ENCODE measurements around the gene CORO2A. TPM values are rescaled to one million over a fixed set of nuclear protein-coding genes. Genes with fewer than 3 reads are reported as not detected.

The CORO2A gene
- total and polyA plus RNA-seq, 2 of the 13 experiments (the other 11 are each of a cell fraction or from before 2014, with no cell fraction given), result 14.4 to 15.3 TPM

DNA sequence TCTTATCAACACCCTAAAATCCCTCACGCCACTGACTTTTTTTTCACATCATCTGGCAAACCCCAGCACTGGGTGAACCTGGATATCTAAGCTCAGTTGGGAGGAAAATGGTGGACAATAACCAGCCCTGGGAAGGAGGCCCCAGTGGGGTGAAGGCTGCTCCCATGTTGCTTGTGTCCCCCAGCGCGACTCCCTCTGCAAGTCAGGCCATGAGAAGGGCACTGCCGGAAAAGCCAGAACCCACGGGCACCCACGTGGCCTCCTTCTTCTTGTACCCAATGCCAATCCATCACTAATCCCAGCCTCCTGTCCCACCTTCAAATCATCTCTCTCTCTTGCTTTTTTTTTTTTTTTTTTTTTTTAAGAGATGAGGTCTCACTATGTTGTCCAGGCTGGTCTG is 11.4 kb downstream of the CORO2A start:
- intact Hi-C loops (cut with micrococcal nuclease; ENCODE audit: unreplicated experiment), result no loop called here
- 98% methylated on average over 6 of the region's 6 CpGs for WGBS (ENCODE audit: low lambda C conversion rate)

GRCh38 chr9:98178874-98179850 is 13.3 kb downstream of the CORO2A start:
- Histone ChIP-seq H3K27me3 (ENCODE audit: control insufficient read depth in 1 of 2, insufficient read depth in 2 of 2, low read length in 2 of 2) (no peaks in the 10 kb centered on the region), H3K27ac (ENCODE audit: extremely low read length, insufficient read depth, low read length) (no peak overlapping the region), H4K20me1 (ENCODE audit: insufficient read depth, low read length) (no peaks in the 10 kb centered on the region), H3K9me3 (ENCODE audit: low read length) (no peaks in the 10 kb centered on the region), H3K79me2 (ENCODE audit: insufficient read depth, low read length) (peaks cover 70% of the 10 kb centered on the region), H3K4me1 (ENCODE audit: insufficient read depth, low read length) (peaks cover 89% of the 10 kb centered on the region), H3K4me2 (ENCODE audit: low read depth, low read length) (no peak overlapping the region), H3K4me3 (replicated peaks in 1 of 3; ENCODE audit: insufficient read depth in 1 of 3, low read depth in 2 of 3, low read length in 3 of 3) (no peak overlapping the region), H3K36me3 (replicated peaks in 1 of 2; ENCODE audit: control insufficient read depth in 1 of 2, insufficient read depth in 2 of 2, low read length in 2 of 2) (no peaks in the 10 kb centered on the region), H3K9ac (ENCODE audit: insufficient read depth, low read depth, low read length) (no peak overlapping the region), H2AFZ (ENCODE audit: low read length) (no peak overlapping the region)
- intact Hi-C loops (cut with micrococcal nuclease; ENCODE audit: unreplicated experiment), result no loop called here
- POLR2A ChIA-PET, result interaction anchor here (1.4 kb wide), 1 partner anchor 61 kb away, joined by 3 read pairs; no protein-coding TSS in a partner anchor
- 97% methylated on average over 16 of the region's 16 CpGs for WGBS (ENCODE audit: low lambda C conversion rate)
- ATAC-seq, result no peak
- in situ Hi-C loops (cut with HindIII; ENCODE audit: extremely low pct_ligation_motif_present, low pct_unique_long_range_greater_than_20kb), result no loop called here
- no peak for FAIRE-seq
- CTCF ChIA-PET (ENCODE audit: low intra/inter-chr PET ratio, low total read pairs), result no interaction called here
- no peak for DNase-seq (ENCODE audit: low spot score)
- no TSS peak for BruUV-seq (replicated peaks)
- no peak for TF ChIP-seq ZBTB2 (CRISPR knock-in tag; IDR thresholded peaks at IDR 0.05; ENCODE audit: low read depth)
- no peak for TF ChIP-seq ZNF891 (CRISPR knock-in tag; IDR thresholded peaks at IDR 0.05)
- TF ChIP-seq NFAT5 (CRISPR knock-in tag; IDR thresholded peaks at IDR 0.05), result no peak
- TF ChIP-seq ZNF629 (CRISPR knock-in tag; conservative IDR thresholded peaks at IDR 0.05), result peak; percentile 86
- no peak for TF ChIP-seq ZNF644 (CRISPR knock-in tag; IDR thresholded peaks at IDR 0.05; ENCODE audit: low read depth)
- no peak for TF ChIP-seq RFXANK (CRISPR knock-in tag; IDR thresholded peaks at IDR 0.05)

More for the DNA sequence above, 11.4 kb downstream of the CORO2A start:
- H3K9me3 ChIP-seq (ENCODE audit: low read length), result no peaks in the 10 kb centered on the region
- no peak overlapping the region for H3K4me3 ChIP-seq (replicated peaks in 1 of 3; ENCODE audit: insufficient read depth in 1 of 3, low read depth in 2 of 3, low read length in 3 of 3)
- BruUV-seq (replicated peaks), result no TSS peak
- POLR2A ChIA-PET, result no interaction called here
- DNase-seq (ENCODE audit: low spot score) (no peak), ATAC-seq (no peak), FAIRE-seq (no peak)
- H3K27ac ChIP-seq (ENCODE audit: extremely low read length, insufficient read depth, low read length), result peak overlapping the region; percentile 89
- no peak overlapping the region for H2AFZ ChIP-seq (ENCODE audit: low read length)
- TF ChIP-seq U2AF1 (optimal IDR thresholded peaks at IDR 0.05; ENCODE audit: low read depth, low read length) (no peak), ZNF564 (CRISPR knock-in tag; IDR thresholded peaks at IDR 0.05) (no peak)
- TF ChIP-seq, protein P1, sequence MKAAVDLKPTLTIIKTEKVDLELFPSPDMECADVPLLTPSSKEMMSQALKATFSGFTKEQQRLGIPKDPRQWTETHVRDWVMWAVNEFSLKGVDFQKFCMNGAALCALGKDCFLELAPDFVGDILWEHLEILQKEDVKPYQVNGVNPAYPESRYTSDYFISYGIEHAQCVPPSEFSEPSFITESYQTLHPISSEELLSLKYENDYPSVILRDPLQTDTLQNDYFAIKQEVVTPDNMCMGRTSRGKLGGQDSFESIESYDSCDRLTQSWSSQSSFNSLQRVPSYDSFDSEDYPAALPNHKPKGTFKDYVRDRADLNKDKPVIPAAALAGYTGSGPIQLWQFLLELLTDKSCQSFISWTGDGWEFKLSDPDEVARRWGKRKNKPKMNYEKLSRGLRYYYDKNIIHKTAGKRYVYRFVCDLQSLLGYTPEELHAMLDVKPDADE (CRISPR knock-in tag; IDR thresholded peaks at IDR 0.05), result no peak
- in situ Hi-C loops (cut with HindIII; ENCODE audit: extremely low pct_ligation_motif_present, low pct_unique_long_range_greater_than_20kb), result no loop called here
- H3K4me1 ChIP-seq (ENCODE audit: insufficient read depth, low read length), result peaks cover 77% of the 10 kb centered on the region
- no peaks in the 10 kb centered on the region for H4K20me1 ChIP-seq (ENCODE audit: insufficient read depth, low read length)
- H3K36me3 ChIP-seq (replicated peaks in 1 of 2; ENCODE audit: control insufficient read depth in 1 of 2, insufficient read depth in 2 of 2, low read length in 2 of 2), result peaks cover 0 to 1% of the 10 kb centered on the region in 2 experiments; a peak in 1 of 5 replicates
- CTCF ChIA-PET (ENCODE audit: low intra/inter-chr PET ratio, low total read pairs), result no interaction called here
- H3K27me3 ChIP-seq (ENCODE audit: control insufficient read depth in 1 of 2, insufficient read depth in 2 of 2, low read length in 2 of 2), result no peaks in the 10 kb centered on the region
- no peak overlapping the region for H3K4me2 ChIP-seq (ENCODE audit: low read depth, low read length)
- H3K79me2 ChIP-seq (ENCODE audit: insufficient read depth, low read length), result peaks cover 66% of the 10 kb centered on the region
- H3K9ac ChIP-seq (ENCODE audit: insufficient read depth, low read depth, low read length), result no peak overlapping the region

All from HepG2 (cell line).